ENCODE data around the gene KLHL22.

KLHL22 gene

GRCh38 chr22:20423906-20424551, 71.6 kb downstream of the KLHL22 start:
- TF ChIP-seq, protein P1, sequence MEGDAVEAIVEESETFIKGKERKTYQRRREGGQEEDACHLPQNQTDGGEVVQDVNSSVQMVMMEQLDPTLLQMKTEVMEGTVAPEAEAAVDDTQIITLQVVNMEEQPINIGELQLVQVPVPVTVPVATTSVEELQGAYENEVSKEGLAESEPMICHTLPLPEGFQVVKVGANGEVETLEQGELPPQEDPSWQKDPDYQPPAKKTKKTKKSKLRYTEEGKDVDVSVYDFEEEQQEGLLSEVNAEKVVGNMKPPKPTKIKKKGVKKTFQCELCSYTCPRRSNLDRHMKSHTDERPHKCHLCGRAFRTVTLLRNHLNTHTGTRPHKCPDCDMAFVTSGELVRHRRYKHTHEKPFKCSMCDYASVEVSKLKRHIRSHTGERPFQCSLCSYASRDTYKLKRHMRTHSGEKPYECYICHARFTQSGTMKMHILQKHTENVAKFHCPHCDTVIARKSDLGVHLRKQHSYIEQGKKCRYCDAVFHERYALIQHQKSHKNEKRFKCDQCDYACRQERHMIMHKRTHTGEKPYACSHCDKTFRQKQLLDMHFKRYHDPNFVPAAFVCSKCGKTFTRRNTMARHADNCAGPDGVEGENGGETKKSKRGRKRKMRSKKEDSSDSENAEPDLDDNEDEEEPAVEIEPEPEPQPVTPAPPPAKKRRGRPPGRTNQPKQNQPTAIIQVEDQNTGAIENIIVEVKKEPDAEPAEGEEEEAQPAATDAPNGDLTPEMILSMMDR (IDR thresholded peaks at IDR 0.05; ENCODE audit: insufficient read depth, low read length, missing control alignments) = no peak
- CTCF ChIA-PET = interaction anchor here (1.9 to 3.7 kb wide), 2 partner anchors 30 to 36 kb away, joined by 6 to 11 read pairs; no protein-coding TSS in a partner anchor
- H3K4me3 ChIP-seq (ENCODE audit: low read depth, low read length) = no peak overlapping the region
- no peak for DNase-seq (ENCODE audit: low read depth, low spot score)
- POLR2A ChIA-PET = interaction anchor here (1.1 kb wide), 1 partner anchor 12 kb away, joined by 4 read pairs; no protein-coding TSS in a partner anchor

GRCh38 chr22:20423008-20423905, 72.3 kb downstream of the KLHL22 start:
- DNase-seq (ENCODE audit: low read depth, low spot score) = no peak
- TF ChIP-seq, protein P1 (IDR thresholded peaks at IDR 0.05; ENCODE audit: insufficient read depth, low read length, missing control alignments) = no peak
- POLR2A ChIA-PET = interaction anchor here (1.1 to 1.5 kb wide), 2 partner anchors 13 to 15 kb away, joined by 4 to 5 read pairs; no protein-coding TSS in a partner anchor
- CTCF ChIA-PET = interaction anchor here (0.7 to 3.7 kb wide), 5 partner anchors 9 to 152 kb away, joined by 3 to 11 read pairs (median 3); no protein-coding TSS in a partner anchor
- no peak overlapping the region for H3K4me3 ChIP-seq (ENCODE audit: low read depth, low read length)

GRCh38 chr22:20422271-20423007, 73.2 kb downstream of the KLHL22 start:
- CTCF ChIA-PET = interaction anchor here (0.7 to 3.7 kb wide), 7 partner anchors 10 to 153 kb away, joined by 3 to 11 read pairs (median 3); no protein-coding TSS in a partner anchor
- POLR2A ChIA-PET = interaction anchor here (1.5 kb wide), 1 partner anchor 16 kb away, joined by 5 read pairs; no protein-coding TSS in a partner anchor
- DNase-seq (ENCODE audit: low read depth, low spot score) = peak; percentile 38
- TF ChIP-seq, protein P1 (IDR thresholded peaks at IDR 0.05; ENCODE audit: insufficient read depth, low read length, missing control alignments) = no peak
- no peak overlapping the region for H3K4me3 ChIP-seq (ENCODE audit: low read depth, low read length)

DNA sequence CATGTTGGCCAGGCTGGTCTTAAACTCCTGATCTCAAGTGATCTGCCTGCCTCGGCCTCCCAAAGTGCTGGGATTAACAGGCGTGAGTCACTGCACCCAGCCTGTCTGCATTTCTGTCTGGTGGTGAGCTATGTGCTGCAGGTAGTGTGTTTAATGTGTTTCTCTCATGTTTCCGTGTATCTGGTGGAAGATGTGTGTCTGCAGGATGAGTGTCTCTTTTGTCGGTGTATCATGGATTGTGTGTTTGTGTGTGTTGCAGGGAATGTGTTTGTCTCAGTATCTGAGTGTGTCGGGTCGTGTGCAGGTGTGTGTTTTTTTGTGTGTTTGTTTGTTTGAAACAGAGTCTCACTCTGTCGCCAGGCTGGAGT, 74.1 kb downstream of the KLHL22 start:
- no peak overlapping the region for H3K4me3 ChIP-seq (ENCODE audit: low read depth, low read length)
- ChIA-PET POLR2A (interaction anchor here (1.0 kb wide), 1 partner anchor 98 kb away, joined by 4 read pairs; no protein-coding TSS in a partner anchor), CTCF (interaction anchor here (1.1 to 3.7 kb wide), 3 partner anchors 9 to 33 kb away, joined by 3 to 11 read pairs (median 5); no protein-coding TSS in a partner anchor)
- TF ChIP-seq, protein P1 (IDR thresholded peaks at IDR 0.05; ENCODE audit: insufficient read depth, low read length, missing control alignments) = no peak
- DNase-seq (ENCODE audit: low read depth, low spot score) = no peak

GRCh38 chr22:20420157-20420842, 75.3 kb downstream of the KLHL22 start:
- ChIA-PET CTCF (interaction anchor here (4.8 to 5.5 kb wide), 2 partner anchors 12 to 35 kb away, joined by 38 to 152 read pairs; no protein-coding TSS in a partner anchor), POLR2A (no interaction called here)
- TF ChIP-seq, protein P1 (IDR thresholded peaks at IDR 0.05; ENCODE audit: insufficient read depth, low read length, missing control alignments) = no peak
- no peak for DNase-seq (ENCODE audit: low read depth, low spot score)
- H3K4me3 ChIP-seq (ENCODE audit: low read depth, low read length) = no peak overlapping the region
